DMS153 treated with DMSO at 0.1 percent for 48 hours (cell line): ENCODE data around the gene CLEC11A.
"Not testable (repeated sequence)": the region's sequence is repeated elsewhere in the genome, so short reads cannot be mapped to it uniquely, and the experiment has no call there.

Experiments used
- DNase-seq: peaks from one replicate; lab custom pipeline; 2025; ENCODE audit not compliant: unreplicated experiment; lab: John Stamatoyannopoulos, UW

Gene CLEC11A

DNA sequence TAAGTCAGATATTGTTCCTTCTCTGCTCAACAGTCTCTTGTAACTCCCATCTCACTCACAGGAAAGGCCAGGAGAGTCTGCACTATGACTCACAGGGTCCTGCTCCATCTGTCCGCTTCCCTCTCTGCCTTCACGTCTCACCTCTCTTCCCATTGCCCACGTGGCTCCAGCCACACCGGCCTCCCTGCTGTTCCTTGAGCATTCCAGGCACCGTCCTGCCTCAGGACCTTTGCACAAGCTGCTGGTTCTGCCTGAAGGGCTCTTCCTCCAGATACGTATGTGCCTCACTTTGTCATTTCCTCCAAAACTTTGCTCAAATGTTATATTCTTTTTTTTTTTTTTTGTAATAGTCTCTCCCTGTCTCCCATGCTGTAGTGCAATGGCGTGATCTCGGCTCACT, 33.1 kb downstream of the CLEC11A start:
- not testable (repeated sequence) for DNase-seq

DNA sequence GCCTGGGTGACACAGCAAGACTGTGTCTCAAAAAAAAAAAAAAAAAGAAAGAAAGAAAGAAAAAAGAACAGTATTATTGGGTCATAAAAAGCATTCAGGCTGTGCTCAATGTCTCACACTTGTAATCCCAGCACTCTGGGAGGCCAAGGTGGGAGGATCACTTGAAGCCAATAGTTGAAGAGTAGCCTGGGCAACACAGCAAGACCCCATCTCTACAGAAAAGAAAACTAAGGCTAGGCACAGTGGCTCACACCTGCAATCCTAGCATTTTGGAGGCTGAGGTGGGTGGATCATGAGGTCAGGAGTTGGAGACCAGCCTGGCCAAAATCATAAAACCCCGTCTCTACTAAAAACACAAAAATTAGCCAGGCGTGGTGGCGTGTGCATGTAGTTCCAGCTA, 34.5 kb downstream of the CLEC11A start:
- not testable (repeated sequence) for DNase-seq

GRCh38 chr19:50759076-50759475, 35.9 kb downstream of the CLEC11A start:
- not testable (repeated sequence) for DNase-seq

GRCh38 chr19:50759886-50760285, 36.7 kb downstream of the CLEC11A start:
- DNase-seq: no peak

- not testable (repeated sequence) for DNase-seq
Measured at GRCh38 chr19:50761501-50761900, 38.3 kb downstream of the CLEC11A start.

DNA sequence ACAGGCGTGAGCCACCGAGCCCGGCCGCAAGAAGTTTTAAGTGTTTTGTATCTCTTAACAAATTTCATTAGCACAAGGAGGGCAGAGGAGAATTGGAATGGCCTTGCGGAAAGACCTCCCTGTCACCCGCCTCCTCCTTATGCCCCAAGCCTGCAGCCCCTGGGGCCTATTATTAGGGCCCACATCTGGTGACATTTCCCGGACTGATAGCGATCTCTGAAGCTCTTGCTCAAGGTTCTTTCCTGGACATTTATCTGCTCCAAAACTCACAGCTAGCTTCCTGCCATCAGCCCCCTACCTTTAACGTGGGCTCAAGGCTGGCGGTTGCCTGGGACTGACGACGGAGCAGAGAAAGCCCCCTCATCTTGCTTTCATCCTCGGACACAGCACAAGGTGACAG, 40.4 kb downstream of the CLEC11A start:
- DNase-seq: not testable (repeated sequence)

- no peak for DNase-seq
Measured at GRCh38 chr19:50764409-50764808, 41.2 kb downstream of the CLEC11A start.

DNA sequence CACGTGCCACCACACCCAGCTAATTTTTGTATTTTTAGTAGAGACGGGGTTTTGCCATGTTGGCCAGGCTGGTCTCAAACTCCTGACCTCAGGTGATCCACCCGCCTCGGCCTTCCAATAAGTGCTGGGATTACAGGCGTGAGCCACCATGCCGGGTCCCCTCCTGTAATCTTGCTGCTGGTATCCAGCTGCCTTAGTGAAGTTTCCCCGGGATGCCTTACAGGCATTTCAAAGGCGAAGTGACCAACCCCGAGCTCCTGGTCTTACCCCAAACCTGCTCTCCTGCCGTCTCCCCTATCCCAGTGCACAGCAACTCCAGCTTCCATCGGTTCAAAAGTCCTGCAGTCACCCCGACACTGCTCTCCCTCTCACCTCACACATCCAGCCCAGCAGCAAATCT, 43.6 kb downstream of the CLEC11A start:
- not testable (repeated sequence) for DNase-seq

GRCh38 chr19:50767263-50767662, 44.1 kb downstream of the CLEC11A start:
- DNase-seq: not testable (repeated sequence)

- DNase-seq: no peak
Measured at GRCh38 chr19:50768277-50768676, 45.1 kb downstream of the CLEC11A start.

GRCh38 chr19:50770164-50770563, 47.0 kb downstream of the CLEC11A start, which contains the start of gene GPR32:
TSS of gene GPR32 (plus strand) at chr19:50770464. CDS start at chr19:50770601, 137 bp downstream.
- not testable (repeated sequence) for DNase-seq

DNA sequence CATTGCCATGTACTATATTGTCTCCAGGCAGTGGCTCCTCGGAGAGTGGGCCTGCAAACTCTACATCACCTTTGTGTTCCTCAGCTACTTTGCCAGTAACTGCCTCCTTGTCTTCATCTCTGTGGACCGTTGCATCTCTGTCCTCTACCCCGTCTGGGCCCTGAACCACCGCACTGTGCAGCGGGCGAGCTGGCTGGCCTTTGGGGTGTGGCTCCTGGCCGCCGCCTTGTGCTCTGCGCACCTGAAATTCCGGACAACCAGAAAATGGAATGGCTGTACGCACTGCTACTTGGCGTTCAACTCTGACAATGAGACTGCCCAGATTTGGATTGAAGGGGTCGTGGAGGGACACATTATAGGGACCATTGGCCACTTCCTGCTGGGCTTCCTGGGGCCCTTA, 47.7 kb downstream of the CLEC11A start:
- DNase-seq: no peak

GRCh38 chr19:50772476-50772875, 49.3 kb downstream of the CLEC11A start:
- DNase-seq: no peak

- not testable (repeated sequence) for DNase-seq
Measured at GRCh38 chr19:50772912-50773311, 49.7 kb downstream of the CLEC11A start.

DNA sequence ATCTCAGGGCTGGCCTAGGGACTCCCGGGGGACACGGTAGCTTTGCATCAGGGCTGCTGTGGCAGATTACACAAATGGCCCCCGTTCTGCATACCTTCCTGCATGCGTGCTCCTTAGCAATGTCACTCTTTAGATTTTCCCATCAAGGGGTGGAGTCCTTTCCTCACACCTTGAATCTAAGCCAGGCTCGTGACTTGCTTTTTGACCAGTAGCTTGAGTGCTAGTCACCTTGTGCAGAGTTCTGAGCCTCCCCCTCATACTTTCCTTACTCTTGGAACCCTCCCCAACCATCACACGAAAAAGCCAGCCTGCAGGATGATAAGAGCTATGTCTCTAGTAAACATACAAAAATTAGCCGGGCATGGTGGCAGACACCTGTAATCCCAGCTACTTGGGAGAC, 50.3 kb downstream of the CLEC11A start:
- not testable (repeated sequence) for DNase-seq
